ENCODE data around the gene MFNG. TPM values are rescaled to one million over a fixed set of nuclear protein-coding genes. Genes with fewer than 3 reads are reported as not detected.

MFNG gene
- total RNA-seq, 1 experiment from 2014 or later: 3.3 TPM

DNA sequence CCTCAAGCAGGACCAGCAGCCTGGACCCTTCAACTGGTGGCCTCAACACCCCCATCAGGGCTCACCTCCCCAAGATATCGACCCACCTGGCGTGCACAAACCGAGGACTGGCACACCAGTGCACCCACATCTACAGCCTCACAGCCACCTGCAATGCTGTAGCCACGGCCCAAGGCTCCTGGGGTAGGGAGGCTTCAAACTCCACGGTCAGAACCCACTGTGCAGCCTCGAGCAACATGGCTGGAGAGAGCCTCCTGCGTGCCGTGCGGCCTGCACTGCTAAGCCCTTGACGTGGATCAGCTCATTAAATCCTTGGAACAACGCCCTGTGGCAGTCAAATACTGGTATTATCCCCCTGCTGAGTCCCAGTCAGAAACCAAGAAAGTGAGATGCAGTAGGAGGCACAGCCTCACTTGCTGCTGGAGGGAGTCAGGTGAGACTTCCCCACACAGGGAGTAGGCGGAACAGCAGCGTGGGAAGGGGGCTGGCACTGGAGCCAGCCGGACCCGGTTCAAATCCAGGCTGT is 28.4 kb upstream of the MFNG start:
- H3K9ac ChIP-seq (ENCODE audit: extremely low read depth, insufficient read length, low read length): no peak overlapping the region
- no peak overlapping the region for H3K4ac ChIP-seq (ENCODE audit: low read depth, low read length)
- TF ChIP-seq, protein P1, sequence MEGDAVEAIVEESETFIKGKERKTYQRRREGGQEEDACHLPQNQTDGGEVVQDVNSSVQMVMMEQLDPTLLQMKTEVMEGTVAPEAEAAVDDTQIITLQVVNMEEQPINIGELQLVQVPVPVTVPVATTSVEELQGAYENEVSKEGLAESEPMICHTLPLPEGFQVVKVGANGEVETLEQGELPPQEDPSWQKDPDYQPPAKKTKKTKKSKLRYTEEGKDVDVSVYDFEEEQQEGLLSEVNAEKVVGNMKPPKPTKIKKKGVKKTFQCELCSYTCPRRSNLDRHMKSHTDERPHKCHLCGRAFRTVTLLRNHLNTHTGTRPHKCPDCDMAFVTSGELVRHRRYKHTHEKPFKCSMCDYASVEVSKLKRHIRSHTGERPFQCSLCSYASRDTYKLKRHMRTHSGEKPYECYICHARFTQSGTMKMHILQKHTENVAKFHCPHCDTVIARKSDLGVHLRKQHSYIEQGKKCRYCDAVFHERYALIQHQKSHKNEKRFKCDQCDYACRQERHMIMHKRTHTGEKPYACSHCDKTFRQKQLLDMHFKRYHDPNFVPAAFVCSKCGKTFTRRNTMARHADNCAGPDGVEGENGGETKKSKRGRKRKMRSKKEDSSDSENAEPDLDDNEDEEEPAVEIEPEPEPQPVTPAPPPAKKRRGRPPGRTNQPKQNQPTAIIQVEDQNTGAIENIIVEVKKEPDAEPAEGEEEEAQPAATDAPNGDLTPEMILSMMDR (conservative IDR thresholded peaks at IDR 0.05): no peak
- no peaks in the 10 kb centered on the region; the same call in 1 of the 2 replicates for H3K27me3 ChIP-seq (ENCODE audit: insufficient read depth, low read length)
- H3K4me1 Mint-ChIP-seq: peaks cover 9 to 17% of the 10 kb centered on the region in 2 experiments
- H2BK15ac ChIP-seq (ENCODE audit: low read depth, low read length): no peak overlapping the region
- H3K23ac ChIP-seq (ENCODE audit: insufficient read length, low read depth, low read length): no peak overlapping the region
- peaks cover 0 to 4% of the 10 kb centered on the region in 2 experiments; a peak in 3 of 5 replicates for H3K9me3 Mint-ChIP-seq
- H3K9me3 ChIP-seq (ENCODE audit: control insufficient read depth, low read depth, low read length): no peaks in the 10 kb centered on the region
- no peak overlapping the region for H3K27ac ChIP-seq (ENCODE audit: insufficient read length, low read depth, low read length)
- no peak overlapping the region for H4K5ac ChIP-seq (ENCODE audit: insufficient read length, low read depth, low read length)
- H3K79me1 ChIP-seq (ENCODE audit: insufficient read depth, low read depth, low read length, poor library complexity, severe bottlenecking): no peaks in the 10 kb centered on the region
- H3K18ac ChIP-seq (ENCODE audit: insufficient read length, low read depth, low read length): no peak overlapping the region
- DNase-seq: no peak
- H3K4me1 ChIP-seq (ENCODE audit: insufficient read depth, low read length): no peaks in the 10 kb centered on the region
- no peak overlapping the region for H2BK20ac ChIP-seq (ENCODE audit: low read depth, low read length, poor library complexity, severe bottlenecking)
- no peak overlapping the region for H2AK5ac ChIP-seq (ENCODE audit: insufficient read length, low read length)
- H3K14ac ChIP-seq (ENCODE audit: insufficient read depth, low read length): no peak overlapping the region; the same call in 1 of the 2 replicates
- H2AFZ ChIP-seq (ENCODE audit: low read length): no peak overlapping the region
- peaks cover under 1% of the 10 kb centered on the region for H3K23me2 ChIP-seq (ENCODE audit: insufficient read length, low read depth, low read length, poor library complexity, severe bottlenecking)
- no peak overlapping the region for H2BK5ac ChIP-seq (ENCODE audit: insufficient read length, low read length)
- H3K79me2 ChIP-seq (ENCODE audit: insufficient read depth, low read length): no peaks in the 10 kb centered on the region
- H3K56ac ChIP-seq (ENCODE audit: insufficient read length, low read depth, low read length): no peak overlapping the region
- peaks cover 0 to 20% (median 9%) of the 10 kb centered on the region in 3 experiments; a peak in 4 of 7 replicates for H3K36me3 Mint-ChIP-seq (ENCODE audit: insufficient read depth in 1 of 3, low read depth in 3 of 3)
- H3K4me2 ChIP-seq (ENCODE audit: insufficient read depth, insufficient read length, low read length): no peak overlapping the region
- H4K8ac ChIP-seq (replicated peaks; ENCODE audit: insufficient read length, low read depth, low read length): no peak overlapping the region
- peak overlapping the region in 1 of 3 experiments; percentile 34; a peak in 2 of 7 replicates for H3K27ac Mint-ChIP-seq
- no peak overlapping the region for H2BK12ac ChIP-seq (ENCODE audit: insufficient read length, low read depth, low read length)
- H2BK120ac ChIP-seq (ENCODE audit: low read depth, low read length, poor library complexity, severe bottlenecking): no peak overlapping the region
- no peak overlapping the region for H4K91ac ChIP-seq (ENCODE audit: insufficient read length, low read depth, low read length)
- H3K27me3 Mint-ChIP-seq (ENCODE audit: low read depth): peaks cover 10% of the 10 kb centered on the region
- H4K20me1 ChIP-seq (ENCODE audit: control insufficient read depth, insufficient read depth, insufficient read length): no peaks in the 10 kb centered on the region
- WGBS (ENCODE audit: extremely low coverage, insufficient read length, low lambda C conversion rate): no CpG with 5 or more reads among the region's 15 CpGs
- H3T11ph ChIP-seq (ENCODE audit: low read length): no peak overlapping the region
- no peak overlapping the region for H3K4me3 Mint-ChIP-seq

All from H9 (cell line).